Epithelial cell of proximal tubule (primary cell): ENCODE measurements around the gene RNF214. TPM values are rescaled to one million over a fixed set of nuclear protein-coding genes. Genes with fewer than 3 reads are reported as not detected.

Experiments
- DNase-seq: peaks from one replicate; pipeline ENCODE4 v3.0.0-alpha.2; 2011; ENCODE audit warnings: low read depth
- H3K4me3 ChIP-seq: 2 replicates; pipeline ENCODE4 v1.5.1; 2011; ENCODE audit warnings: low read depth, mild to moderate bottlenecking, low read length
- total RNA-seq: library from RNA; depleted of rRNA; stranded (reverse); fragments of >200 nt; gene quantifications from 2 replicates; pipeline ENCODE4 v1.2.3, GENCODE V29; 2015
- TF ChIP-seq, protein P1 (sequence below): conservative IDR thresholded peaks from 2 replicates; pipeline ENCODE4 v1.5.1; 2012; ENCODE audit warnings: low read depth, mild to moderate bottlenecking, low read length

RNF214 gene
- total RNA-seq, 1 donor from 2014 or later: 9.7 TPM

DNA sequence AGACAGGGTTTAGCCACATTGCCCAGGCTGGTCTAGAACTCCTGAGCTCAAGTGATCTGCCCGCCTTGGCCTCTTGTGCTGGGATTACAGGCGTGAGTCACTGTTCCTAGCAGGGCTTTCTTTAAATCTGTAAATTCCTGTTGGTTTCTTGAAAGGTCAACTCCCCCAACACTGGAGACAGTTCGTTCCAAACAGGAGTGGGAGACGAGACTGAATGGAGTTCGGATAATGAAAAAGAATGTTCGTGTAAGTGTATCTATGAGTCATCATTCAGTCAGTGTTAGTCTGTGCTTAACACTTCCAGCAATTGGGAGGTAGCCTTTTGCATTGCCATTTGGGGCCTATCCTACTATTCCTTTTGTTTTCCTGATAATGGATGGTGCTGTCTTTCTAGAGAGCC is 48.7 kb downstream of the RNF214 start:
- TF ChIP-seq, protein P1, sequence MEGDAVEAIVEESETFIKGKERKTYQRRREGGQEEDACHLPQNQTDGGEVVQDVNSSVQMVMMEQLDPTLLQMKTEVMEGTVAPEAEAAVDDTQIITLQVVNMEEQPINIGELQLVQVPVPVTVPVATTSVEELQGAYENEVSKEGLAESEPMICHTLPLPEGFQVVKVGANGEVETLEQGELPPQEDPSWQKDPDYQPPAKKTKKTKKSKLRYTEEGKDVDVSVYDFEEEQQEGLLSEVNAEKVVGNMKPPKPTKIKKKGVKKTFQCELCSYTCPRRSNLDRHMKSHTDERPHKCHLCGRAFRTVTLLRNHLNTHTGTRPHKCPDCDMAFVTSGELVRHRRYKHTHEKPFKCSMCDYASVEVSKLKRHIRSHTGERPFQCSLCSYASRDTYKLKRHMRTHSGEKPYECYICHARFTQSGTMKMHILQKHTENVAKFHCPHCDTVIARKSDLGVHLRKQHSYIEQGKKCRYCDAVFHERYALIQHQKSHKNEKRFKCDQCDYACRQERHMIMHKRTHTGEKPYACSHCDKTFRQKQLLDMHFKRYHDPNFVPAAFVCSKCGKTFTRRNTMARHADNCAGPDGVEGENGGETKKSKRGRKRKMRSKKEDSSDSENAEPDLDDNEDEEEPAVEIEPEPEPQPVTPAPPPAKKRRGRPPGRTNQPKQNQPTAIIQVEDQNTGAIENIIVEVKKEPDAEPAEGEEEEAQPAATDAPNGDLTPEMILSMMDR: no peak
- H3K4me3 ChIP-seq: no peak overlapping the region
- peak; percentile 12 for DNase-seq

- TF ChIP-seq, protein P1: no peak
- no peak for DNase-seq
- no peak overlapping the region for H3K4me3 ChIP-seq
Observed at GRCh38 chr11:117281869-117282268, 49.4 kb downstream of the RNF214 start.

DNA sequence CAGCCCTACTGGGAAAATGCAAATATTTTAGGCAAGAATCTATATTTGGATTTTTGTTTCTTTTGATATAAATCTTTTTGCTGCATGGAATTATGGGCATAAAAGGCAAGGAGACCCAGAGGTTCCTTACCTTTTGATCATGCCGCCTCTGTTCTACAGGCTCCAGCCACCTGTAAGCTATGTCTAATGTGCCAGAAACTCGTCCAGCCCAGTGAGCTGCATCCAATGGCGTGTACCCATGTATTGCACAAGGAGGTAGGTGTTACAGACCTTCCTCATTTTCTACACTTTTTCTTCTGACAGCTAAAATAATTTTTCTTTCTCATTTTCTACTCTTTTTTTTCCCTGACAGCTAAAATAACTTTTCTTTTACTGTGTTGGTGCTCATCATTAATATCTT is 50.5 kb downstream of the RNF214 start:
- no peak overlapping the region for H3K4me3 ChIP-seq
- TF ChIP-seq, protein P1: no peak
- DNase-seq: no peak

- TF ChIP-seq, protein P1: no peak
- no peak for DNase-seq
- H3K4me3 ChIP-seq: no peak overlapping the region
Observed at GRCh38 chr11:117284053-117284452, 51.6 kb downstream of the RNF214 start.

GRCh38 chr11:117286588-117286987 is 54.1 kb downstream of the RNF214 start:
- no peak for DNase-seq
- TF ChIP-seq, protein P1: no peak
- H3K4me3 ChIP-seq: no peak overlapping the region

DNA sequence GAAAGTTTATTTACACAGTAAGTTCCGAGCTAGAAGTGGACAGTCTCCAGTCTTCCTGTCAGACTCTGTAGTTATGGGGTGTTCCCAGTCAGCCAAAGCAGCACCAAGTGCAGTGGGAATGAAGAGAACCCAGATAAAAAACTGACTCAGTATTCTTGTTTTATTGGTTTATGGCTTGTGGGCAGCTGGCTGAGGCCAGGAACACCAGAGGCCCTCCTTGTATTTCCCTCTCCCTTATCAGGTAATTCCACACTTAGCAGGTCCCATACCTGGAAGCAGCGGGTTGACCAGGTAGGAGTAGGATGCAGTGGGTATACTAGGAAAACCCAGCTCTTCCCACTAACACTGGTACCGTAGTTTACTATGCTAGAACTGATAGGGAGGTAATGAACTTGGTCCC is 55.2 kb downstream of the RNF214 start:
- TF ChIP-seq, protein P1: no peak
- no peak for DNase-seq
- no peak overlapping the region for H3K4me3 ChIP-seq

- no peak overlapping the region for H3K4me3 ChIP-seq
- no peak for DNase-seq
- TF ChIP-seq, protein P1: no peak
Observed at GRCh38 chr11:117289795-117290194, 57.3 kb downstream of the RNF214 start.
